Measurements from ENCODE around the gene ZBTB46.

Gene ZBTB46

DNA sequence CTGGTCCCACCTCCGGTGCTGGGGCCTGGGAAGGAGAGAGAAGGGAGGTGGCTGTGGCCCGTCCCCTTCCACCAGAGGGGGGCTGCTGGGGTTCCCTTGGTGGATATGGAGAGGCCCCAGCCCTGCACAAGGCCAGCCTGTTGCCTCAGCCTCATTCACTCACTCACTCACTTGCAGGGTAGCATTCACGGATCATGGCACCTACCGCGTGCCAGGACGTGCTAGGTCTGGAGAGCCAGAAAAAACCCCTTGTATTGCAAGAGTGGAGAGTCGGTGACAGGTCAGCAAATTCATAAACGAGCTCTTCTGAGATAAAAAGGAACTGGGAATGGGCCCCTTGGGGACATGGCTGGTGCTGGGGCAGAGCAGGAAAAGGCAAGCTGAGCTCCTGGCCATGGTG is 6.4 kb upstream of the ZBTB46 start:
- no peak for DNase-seq

DNA sequence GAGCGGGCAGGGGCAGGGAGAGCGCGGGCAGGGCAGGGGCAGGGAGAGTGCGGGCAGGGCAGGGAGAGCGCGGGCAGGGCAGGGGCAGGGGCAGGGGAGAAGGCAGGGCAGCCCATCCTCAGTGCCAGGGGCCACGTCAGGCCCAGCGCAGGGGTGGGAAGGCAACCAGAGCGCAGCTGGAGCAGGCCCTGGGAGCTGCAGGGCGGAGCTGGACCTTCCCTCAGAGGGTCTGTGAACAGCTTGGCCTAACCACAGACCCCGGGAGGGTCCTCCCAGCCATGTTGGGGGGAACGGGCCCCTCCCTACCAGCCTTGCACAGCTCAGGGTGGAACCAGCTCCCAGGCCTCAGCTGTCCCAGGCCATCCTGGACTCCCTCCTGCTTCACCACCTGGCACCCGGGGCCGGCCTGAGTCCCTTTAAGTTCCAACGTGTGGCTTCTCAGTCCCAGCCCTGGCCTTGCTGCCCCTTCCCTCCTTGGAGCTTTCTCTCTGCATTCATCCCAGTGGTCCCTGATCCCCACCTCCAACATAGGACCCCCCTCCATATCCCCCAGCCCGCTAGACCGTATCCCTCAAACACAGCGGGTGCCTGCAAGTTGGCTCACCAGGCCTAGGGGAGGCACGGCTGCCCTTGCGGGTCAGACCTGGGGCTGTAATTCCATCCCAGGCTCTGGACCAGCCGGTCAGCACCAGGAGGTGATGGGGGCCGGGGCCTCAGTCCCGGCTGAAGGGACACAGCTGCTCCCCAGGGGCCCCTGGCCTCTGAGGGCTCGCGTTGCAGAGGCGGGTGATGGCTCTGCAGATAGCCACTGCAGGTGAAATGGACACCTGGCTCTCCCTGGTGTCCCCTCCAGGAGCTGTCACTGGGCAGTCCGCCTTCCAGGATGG is 5.6 kb upstream of the ZBTB46 start:
- DNase-seq, result no peak

GRCh38 chr20:63835021-63835858 is 4.2 kb upstream of the ZBTB46 start:
- DNase-seq, result peak; percentile 26

DNA sequence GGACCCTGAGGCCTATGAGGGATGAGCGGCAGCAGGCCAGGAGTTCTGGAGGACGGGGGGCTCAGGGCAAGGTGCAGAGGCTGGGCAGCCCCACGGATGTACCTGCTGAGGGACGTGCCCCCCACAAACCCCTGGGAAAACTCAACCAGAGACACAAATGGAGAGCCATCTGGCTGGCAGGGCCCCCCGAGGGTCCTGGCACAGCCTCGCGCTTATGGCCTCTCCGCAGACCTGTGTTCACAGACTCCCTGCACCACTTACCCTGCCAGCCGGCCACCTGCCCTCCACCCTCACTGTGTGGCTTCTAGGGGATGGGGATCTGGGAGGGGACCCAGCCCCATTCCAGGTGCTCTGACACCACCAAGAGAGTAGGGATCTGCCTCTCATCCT is 3.4 kb upstream of the ZBTB46 start:
- DNase-seq, result no peak

- DNase-seq, result no peak
Observed at GRCh38 chr20:63833776-63834490, 2.9 kb upstream of the ZBTB46 start.

DNA sequence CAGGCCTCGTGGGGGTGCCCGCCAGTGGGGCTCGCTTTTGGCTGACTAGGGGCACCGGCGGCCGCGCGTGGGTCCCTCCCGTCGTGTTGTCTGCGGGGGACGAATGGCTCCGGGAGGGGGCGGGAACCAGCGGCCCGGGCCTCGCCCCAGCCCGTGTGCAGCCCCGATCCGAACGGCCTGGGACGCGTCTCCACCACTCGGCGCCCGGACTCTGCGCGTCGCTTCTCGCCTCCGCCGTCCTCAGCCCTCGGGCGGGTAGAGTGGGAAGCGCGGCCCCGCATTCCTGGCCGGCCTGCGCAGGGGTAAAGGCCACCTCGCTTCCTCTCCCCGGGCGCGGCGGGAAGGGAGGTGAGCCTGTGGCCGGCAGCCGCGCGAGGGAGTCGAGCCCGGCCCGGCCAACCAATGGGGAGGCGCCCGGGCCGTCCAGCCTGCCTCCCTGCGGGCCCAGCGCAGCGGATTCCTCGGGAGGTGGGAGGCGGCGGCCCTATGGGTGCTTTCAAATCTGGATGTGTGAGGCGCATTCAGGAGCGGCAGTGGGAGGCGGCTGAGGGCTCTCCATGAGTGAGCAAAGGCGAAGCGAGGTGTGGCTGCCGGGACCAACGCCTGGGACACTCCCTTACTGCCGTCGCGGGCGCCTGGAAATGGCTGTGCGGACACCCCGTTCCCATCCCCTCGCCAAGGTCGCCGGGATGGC is 1.1 kb upstream of the ZBTB46 start:
- no peak for DNase-seq

GRCh38 chr20:63831646-63831992 is 555 bp upstream of the ZBTB46 start:
- DNase-seq, result no peak

- peak; percentile 6 for DNase-seq
Observed at GRCh38 chr20:63829945-63830835, 874 bp downstream of the ZBTB46 start.

GRCh38 chr20:63829603-63829944 is 1.5 kb downstream of the ZBTB46 start:
- DNase-seq, result no peak

GRCh38 chr20:63828951-63829350 is 2.1 kb downstream of the ZBTB46 start:
- no peak for DNase-seq

GRCh38 chr20:63828545-63828944 is 2.5 kb downstream of the ZBTB46 start:
- DNase-seq, result no peak

DNA sequence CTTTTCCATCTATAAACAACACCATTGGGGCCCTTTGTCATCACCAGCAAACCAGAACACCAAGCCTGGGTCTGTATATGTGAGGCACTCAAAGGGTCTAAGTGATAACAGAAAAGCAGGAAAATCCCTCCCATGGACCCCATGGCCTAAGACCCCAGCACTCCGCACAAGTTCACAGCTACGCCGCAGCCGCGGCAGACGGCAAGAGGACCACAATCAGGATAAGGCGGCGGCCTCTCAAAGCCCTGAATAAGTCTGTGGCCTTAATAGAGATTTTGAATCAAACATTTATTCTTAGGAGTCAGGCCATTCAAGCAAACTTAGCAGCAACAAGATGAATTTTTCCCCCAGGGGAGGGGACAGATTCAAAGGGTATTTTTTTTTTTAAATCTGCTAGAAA is 2.9 kb downstream of the ZBTB46 start:
- DNase-seq, result no peak

DNA sequence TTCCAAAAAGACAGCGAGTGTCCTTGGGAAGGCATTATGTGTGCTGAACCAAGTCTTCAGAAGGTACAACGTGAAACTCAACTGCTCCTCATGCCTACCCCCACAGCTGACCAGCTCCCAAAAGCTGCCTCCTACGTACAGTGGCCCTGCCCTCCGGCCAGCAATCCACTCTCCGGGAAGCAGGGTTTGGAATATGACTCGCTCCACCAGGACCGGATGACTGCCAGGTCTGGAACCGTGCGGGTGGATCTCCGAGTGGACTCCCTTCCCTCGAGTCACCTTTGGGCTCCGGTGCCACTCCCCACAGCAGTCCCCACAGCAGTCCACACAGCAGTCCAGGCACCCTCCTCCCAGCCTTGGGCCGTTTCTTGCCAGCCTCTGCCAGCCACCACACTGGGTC is 4.3 kb downstream of the ZBTB46 start:
- DNase-seq, result no peak

GRCh38 chr20:63825331-63826118 is 5.5 kb downstream of the ZBTB46 start:
- no peak for DNase-seq

DNA sequence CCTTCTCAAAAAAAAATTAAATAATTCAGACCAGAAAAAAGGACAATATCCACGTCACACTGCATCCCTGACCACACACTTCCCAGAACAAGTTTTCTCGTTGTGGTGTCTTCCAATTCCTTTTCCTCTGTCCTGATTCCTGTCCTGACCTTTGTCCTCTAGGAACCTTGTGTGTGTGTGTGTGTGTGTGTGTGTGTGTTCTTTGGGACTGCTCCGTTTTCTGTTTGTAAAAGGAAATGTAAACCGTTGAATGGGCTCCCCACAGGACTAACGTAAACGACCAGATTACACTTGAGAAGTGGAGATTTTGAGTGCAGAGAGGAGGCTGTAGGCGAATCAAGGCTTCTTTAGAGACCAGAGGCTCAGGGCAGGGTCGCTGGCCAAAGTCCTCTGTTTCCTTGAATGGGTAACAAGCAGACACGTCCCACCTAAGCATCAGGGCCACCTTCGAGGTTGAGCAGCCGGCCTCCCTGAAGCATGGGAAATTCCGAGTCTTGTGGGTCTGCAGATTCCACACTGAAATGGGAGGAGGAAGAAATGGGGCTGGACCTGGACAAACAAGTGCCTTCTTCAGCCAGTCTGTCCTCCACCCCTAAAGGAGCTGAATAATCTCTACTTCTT is 7.3 kb downstream of the ZBTB46 start:
- DNase-seq, result no peak

DNA sequence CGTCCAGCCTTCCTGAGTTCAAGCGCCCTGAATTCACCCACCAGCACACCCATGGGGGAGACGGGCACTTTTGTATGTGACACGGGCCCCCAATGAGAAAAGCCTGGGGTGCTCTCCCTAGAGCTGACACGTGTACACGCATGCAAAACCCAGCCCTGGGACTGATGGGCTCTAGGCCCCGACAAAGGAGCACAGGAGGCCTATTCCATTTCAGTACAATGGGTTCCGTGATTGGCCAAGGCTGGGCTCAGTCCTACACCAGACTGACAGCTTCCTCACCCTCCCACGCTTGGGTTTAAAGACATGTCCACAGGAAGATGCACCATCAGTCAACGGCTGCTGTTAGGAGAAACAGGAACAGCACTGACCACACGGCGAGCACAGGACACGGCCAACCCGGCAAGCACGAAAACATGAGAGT is 8.8 kb downstream of the ZBTB46 start:
- DNase-seq, result no peak

- DNase-seq, result no peak
Observed at GRCh38 chr20:63821811-63822210, 9.3 kb downstream of the ZBTB46 start.

DNA sequence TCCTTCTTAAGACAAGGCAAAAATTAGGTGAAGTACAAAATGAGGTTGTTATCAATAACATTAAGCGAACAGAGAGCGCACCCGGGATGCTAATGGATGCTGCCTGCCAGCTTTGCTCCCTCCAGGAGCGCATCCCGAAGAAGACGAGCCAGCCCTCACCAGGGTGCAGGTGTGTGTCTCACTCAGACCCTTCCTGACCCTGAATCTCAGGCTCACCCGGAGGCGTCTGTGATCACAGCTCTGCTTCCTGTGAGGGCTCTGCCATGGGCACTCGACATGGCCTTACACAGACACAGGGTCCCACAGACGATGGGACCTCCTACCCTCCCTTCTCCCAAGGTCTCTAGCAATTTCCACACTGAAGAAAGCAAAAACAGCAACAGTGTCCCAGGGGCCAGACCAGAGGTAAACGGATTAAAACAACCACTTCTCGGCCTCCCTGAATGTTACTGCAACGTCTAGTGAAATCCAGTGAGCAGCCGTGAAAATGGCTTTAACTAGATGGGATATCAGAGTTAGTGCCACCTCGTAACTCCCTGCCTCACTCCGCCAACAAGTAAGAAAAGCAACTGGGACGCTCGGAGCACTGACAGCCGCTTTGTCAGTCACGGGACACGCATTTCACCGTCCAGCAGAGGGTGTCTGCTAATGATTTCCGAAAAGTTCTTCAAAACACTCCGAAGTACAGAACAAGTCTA is 11.7 kb downstream of the ZBTB46 start:
- no peak for DNase-seq

DNA sequence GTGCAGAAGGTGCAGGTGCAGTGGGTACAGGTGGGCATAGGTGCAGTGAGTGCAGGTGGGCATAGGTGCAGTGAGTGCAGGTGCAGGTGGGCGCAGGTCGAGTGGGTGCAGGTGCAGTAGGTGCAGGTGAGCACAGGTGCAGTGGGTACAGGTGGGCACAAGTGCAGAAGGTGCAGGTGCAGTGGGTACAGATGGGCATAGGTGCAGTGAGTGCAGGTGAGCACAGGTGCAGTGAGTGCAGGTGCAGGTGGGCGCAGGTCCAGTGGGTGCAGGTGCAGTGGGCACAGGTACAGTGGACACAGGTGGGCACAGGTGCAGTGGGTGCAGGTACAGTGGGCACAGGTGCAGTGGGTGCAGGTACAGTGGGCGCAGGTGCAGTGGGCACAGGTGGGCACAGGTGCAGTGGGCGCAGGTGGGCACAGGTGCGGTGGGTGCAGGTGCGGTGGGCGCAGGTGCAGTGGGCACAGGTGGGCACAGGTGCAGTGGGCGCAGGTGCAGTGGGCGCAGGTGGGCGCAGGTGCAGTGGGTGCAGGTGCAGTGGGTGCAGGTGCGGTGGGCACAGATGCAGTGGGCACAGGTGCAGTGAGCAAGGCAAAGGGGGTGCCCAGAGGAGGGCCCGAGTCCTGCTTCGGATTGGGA is 15.3 kb downstream of the ZBTB46 start:
- no peak for DNase-seq
